Measurements from ENCODE around the gene ABHD16A.
"Not testable (repeated sequence)": the region's sequence is repeated elsewhere in the genome, so short reads cannot be mapped to it uniquely, and the experiment has no call there.

The ABHD16A gene

DNA sequence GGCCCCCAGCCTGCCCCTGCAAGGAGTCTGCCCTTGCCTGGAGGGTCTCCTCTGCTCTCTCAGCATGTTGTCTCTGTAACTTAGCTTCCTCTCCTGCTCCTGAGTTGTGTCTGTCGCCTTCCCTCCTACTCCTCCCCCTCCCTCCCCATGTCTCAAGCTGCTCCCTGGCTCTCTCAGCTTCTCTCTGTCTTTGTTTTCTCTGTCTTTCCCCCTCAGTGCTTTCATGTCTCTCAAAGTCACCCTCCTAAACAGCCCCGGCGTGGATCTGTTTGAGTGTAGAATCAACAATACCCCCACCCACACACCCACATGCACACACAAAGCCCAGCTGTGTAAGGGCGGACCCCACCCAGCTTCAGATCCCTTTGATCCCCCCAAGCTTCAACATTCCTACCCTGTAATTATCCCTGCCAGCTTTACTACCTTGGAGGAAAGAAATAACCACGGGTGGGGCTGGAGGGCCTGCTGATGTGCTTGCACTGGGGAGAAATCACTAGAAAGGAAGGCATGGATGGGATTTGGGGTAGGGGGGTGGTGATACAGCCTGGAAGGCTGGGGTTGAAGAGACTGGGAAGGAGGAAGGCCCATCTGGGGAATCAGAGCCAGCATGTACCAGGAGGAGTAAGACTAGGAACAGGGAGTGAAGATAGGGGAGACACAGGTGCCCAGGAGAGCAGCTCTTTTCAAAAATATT lies 11.0 kb upstream of the ABHD16A start:
- no peak for DNase-seq (ENCODE audit: low spot score)
- in situ Hi-C loops (cut with MboI; ENCODE audit: low sequenced_read_pairs, unreplicated experiment): no loop called here

GRCh38 chr6:31713465-31713864 lies 10.3 kb upstream of the ABHD16A start:
- no peak for DNase-seq (ENCODE audit: low spot score)
- TF ChIP-seq, protein P1, sequence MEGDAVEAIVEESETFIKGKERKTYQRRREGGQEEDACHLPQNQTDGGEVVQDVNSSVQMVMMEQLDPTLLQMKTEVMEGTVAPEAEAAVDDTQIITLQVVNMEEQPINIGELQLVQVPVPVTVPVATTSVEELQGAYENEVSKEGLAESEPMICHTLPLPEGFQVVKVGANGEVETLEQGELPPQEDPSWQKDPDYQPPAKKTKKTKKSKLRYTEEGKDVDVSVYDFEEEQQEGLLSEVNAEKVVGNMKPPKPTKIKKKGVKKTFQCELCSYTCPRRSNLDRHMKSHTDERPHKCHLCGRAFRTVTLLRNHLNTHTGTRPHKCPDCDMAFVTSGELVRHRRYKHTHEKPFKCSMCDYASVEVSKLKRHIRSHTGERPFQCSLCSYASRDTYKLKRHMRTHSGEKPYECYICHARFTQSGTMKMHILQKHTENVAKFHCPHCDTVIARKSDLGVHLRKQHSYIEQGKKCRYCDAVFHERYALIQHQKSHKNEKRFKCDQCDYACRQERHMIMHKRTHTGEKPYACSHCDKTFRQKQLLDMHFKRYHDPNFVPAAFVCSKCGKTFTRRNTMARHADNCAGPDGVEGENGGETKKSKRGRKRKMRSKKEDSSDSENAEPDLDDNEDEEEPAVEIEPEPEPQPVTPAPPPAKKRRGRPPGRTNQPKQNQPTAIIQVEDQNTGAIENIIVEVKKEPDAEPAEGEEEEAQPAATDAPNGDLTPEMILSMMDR (IDR thresholded peaks at IDR 0.05; ENCODE audit: borderline replicate concordance, control extremely low read depth, extremely low read depth, insufficient read depth, missing control alignments): no peak
- in situ Hi-C loops (cut with MboI; ENCODE audit: low sequenced_read_pairs, unreplicated experiment): no loop called here

More for the DNA sequence above, 11.0 kb upstream of the ABHD16A start:
- TF ChIP-seq, protein P1 (IDR thresholded peaks at IDR 0.05; ENCODE audit: borderline replicate concordance, control extremely low read depth, extremely low read depth, insufficient read depth, missing control alignments): no peak

DNA sequence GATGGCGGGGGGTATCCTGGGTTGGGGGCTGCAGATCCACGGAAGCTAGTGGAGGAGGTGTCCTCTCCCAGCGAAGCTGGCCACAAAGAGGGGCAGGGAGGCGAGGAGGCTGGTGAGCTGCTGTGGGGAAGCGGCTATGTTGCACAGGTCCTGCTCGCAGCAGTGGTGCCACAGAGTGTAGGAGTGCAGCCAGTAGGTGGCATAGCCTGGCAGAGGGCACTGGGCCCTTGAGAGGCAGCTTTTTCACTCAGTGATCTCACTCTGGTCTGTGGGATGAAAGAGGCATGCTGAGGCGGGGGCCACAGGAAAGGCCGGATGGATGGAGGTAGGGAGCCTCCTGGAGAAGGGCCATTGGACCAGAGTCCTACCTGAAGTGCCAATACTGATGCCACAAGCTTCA lies 9.2 kb upstream of the ABHD16A start:
- TF ChIP-seq, protein P1 (IDR thresholded peaks at IDR 0.05; ENCODE audit: borderline replicate concordance, control extremely low read depth, extremely low read depth, insufficient read depth, missing control alignments): no peak
- in situ Hi-C loops (cut with MboI; ENCODE audit: low sequenced_read_pairs, unreplicated experiment): no loop called here
- DNase-seq (ENCODE audit: low spot score): no peak

DNA sequence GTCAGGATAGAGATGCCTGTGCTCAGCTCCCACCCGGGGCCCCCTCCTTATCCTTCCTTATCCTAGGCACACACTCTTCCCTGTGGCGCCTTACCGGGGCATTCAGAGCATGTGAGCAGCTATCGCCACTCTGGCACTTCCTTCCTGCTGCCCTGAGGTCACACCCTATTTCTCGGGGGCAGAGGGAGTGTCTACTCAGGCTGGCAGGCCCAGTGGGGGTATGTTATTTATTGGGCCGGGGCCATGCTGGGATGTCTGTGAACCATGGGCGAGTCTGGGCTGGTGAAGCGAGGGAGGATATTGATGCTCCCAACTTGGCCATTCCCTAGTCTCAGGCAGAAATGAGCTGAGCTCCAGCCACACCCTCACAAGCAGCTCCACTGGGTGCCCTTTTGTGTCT lies 8.1 kb upstream of the ABHD16A start:
- in situ Hi-C loops (cut with MboI; ENCODE audit: low sequenced_read_pairs, unreplicated experiment): no loop called here
- TF ChIP-seq, protein P1 (IDR thresholded peaks at IDR 0.05; ENCODE audit: borderline replicate concordance, control extremely low read depth, extremely low read depth, insufficient read depth, missing control alignments): no peak
- DNase-seq (ENCODE audit: low spot score): no peak

DNA sequence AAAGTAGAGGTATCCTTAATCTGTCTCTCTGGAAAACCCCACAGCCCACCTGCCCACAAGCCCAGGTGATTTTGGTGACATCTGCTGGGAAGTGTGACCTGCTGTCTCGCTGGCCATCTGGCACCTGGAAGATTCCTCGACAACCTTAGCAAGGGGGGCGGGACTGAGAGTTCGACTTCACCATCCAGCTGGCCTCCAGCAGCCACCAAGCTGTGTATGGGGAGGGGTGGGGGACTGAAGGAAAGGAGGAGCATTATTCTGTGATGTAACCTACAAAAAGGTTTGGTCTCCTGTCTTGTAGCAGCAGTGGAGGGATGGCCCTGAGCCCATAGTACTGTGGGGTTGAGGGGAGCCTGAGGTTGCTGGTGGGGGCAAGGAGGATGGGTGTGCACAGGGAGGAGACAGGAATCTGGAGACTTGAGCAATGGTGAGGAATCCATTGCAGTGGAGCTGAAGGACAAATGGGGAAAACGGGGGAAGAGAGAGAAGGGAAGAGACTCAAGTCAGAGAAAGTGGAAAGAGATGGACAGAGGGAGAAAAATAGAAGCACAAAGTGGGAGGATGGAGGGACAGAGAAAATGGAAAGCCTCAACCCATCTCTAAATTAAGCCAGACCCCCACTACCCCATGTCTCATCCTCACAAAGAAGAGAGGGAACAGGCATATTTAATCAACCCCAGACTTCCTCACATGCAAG lies 7.5 kb upstream of the ABHD16A start:
- TF ChIP-seq, protein P1 (IDR thresholded peaks at IDR 0.05; ENCODE audit: borderline replicate concordance, control extremely low read depth, extremely low read depth, insufficient read depth, missing control alignments): no peak

GRCh38 chr6:31709157-31709556 lies 6.0 kb upstream of the ABHD16A start:
- DNase-seq (ENCODE audit: low spot score); in situ Hi-C loops (cut with MboI; ENCODE audit: low sequenced_read_pairs, unreplicated experiment): not testable (repeated sequence)

More for the DNA sequence above, 7.5 kb upstream of the ABHD16A start:
- in situ Hi-C loops (cut with MboI; ENCODE audit: low sequenced_read_pairs, unreplicated experiment): no loop called here
- DNase-seq (ENCODE audit: low spot score): no peak

DNA sequence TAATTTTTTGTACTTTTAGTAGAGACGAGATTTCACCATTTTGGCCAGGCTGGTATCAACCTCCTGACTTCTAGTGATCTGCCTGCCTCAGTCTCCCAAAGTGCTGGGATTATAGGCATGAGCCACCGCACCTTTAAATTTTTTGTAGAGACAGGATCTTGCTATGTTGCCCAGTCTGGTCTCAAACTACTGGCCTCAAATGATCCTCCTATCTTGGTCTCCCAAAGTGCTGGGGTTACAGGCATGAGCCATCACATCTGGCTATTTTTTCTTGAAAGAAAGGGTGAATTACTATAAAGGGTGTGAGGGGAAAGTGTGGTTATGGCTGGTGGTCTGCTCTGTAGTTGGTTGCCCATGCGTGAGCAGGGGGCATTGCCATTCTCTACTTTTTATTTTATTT lies 5.1 kb upstream of the ABHD16A start:
- in situ Hi-C loops (cut with MboI; ENCODE audit: low sequenced_read_pairs, unreplicated experiment): no loop called here
- no peak for DNase-seq (ENCODE audit: low spot score)
- TF ChIP-seq, protein P1 (IDR thresholded peaks at IDR 0.05; ENCODE audit: borderline replicate concordance, control extremely low read depth, extremely low read depth, insufficient read depth, missing control alignments): no peak
